ENCODE data around the gene DCDC1.

The DCDC1 gene

DNA sequence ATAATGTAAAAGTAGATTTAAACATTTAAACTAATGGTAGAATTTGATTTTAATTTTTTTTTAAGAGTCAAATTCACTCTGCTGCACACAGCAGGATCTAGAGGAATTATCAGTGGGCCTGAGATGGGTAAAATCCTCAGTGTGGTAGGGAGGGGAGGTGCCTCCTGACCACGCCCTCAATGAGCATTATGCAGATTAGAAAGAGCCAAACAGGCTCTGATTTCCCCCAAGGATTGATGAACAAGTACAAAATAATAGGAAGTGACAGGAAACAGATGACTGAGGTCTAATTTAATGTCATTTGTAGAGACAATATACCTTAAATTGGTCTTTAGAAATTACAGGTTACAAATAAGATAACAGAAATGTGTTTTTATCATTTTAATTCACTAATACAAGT is 155.2 kb downstream of the DCDC1 start:
- Histone ChIP-seq H3K9me3 (ENCODE audit: insufficient read depth, low read depth, low read length) (no peaks in the 10 kb centered on the region), H3K27ac (ENCODE audit: low read length) (no peak overlapping the region), H3K36me3 (ENCODE audit: insufficient read depth, low read depth, low read length) (no peaks in the 10 kb centered on the region), H3K27me3 (ENCODE audit: insufficient read depth, low read length) (no peaks in the 10 kb centered on the region), H3K9ac (ENCODE audit: low read depth, low read length) (no peak overlapping the region), H3K4me3 (ENCODE audit: low read length) (no peak overlapping the region), H3K4me1 (ENCODE audit: insufficient read depth, low read length) (peaks cover 4% of the 10 kb centered on the region; the same call in 1 of the 2 replicates)

DNA sequence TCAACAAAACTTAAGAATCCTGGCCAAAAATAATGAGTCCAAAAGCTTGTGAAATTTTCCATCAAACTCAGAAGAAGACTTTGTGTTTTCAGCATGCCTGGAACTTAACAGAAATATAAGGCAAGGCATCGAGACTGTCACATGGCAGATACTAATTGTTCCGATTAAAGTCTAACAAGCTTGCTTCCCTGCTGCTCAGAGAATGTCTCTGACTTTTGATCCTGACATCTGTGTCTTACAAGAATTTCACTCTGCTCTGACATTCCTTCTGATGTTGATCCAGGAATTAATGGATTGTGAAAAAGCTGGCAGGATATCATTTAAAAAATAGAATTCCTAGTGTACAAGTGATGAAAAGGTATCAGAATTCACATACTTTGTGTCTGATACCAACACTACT is 170.2 kb downstream of the DCDC1 start:
- Histone ChIP-seq H3K27me3 (ENCODE audit: insufficient read depth, low read length) (no peaks in the 10 kb centered on the region), H3K36me3 (ENCODE audit: insufficient read depth, low read depth, low read length) (no peaks in the 10 kb centered on the region), H3K4me3 (ENCODE audit: low read length) (no peak overlapping the region), H3K4me1 (ENCODE audit: insufficient read depth, low read length) (no peaks in the 10 kb centered on the region), H3K9me3 (ENCODE audit: insufficient read depth, low read depth, low read length) (no peaks in the 10 kb centered on the region), H3K27ac (ENCODE audit: low read length) (no peak overlapping the region), H3K9ac (ENCODE audit: low read depth, low read length) (no peak overlapping the region)

DNA sequence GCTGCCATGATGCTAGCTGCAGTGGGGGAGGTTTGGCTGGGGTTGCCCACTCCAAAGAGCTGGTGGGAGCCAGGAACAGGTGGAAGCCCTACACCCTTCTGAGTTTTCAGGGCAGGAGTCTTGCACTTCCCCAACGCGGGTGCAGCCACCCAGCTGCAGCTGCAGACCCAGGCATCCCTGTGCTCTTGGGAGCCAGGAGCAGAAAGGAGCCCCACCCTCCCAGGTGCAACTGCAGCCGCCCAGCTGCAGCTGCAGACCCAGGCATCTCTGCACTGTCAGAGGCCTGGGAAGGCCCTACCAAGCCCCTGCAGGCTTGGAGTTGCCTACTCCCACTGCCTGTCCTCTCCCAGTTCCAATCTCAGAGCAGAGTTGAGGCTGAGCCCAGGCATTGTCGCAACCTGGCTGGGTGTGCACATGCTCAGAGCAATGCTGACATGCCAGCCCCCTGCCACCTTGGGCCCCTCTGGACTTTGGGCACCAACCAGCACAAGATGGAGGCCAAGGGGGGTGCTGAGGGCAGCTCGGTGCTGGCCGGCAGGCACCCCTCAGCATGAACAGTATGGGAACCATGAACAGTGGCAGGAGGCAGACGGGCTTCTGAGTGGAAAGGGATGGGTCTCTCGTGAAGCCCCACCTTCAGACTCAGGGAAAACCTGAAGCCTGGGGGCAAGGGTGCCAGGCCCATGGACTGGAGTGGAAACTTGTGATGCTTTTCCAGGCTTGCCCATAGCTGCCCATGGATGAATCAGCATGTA is 195.4 kb downstream of the DCDC1 start:
- H3K9ac ChIP-seq (ENCODE audit: low read depth, low read length), result no peak overlapping the region
- H3K27ac ChIP-seq (ENCODE audit: low read length), result no peak overlapping the region
- no peak overlapping the region for H3K4me3 ChIP-seq (ENCODE audit: low read length)
- no peaks in the 10 kb centered on the region for H3K4me1 ChIP-seq (ENCODE audit: insufficient read depth, low read length)
- H3K9me3 ChIP-seq (ENCODE audit: insufficient read depth, low read depth, low read length), result peaks cover 26% of the 10 kb centered on the region
- H3K36me3 ChIP-seq (ENCODE audit: insufficient read depth, low read depth, low read length), result no peaks in the 10 kb centered on the region
- no peaks in the 10 kb centered on the region for H3K27me3 ChIP-seq (ENCODE audit: insufficient read depth, low read length)

DNA sequence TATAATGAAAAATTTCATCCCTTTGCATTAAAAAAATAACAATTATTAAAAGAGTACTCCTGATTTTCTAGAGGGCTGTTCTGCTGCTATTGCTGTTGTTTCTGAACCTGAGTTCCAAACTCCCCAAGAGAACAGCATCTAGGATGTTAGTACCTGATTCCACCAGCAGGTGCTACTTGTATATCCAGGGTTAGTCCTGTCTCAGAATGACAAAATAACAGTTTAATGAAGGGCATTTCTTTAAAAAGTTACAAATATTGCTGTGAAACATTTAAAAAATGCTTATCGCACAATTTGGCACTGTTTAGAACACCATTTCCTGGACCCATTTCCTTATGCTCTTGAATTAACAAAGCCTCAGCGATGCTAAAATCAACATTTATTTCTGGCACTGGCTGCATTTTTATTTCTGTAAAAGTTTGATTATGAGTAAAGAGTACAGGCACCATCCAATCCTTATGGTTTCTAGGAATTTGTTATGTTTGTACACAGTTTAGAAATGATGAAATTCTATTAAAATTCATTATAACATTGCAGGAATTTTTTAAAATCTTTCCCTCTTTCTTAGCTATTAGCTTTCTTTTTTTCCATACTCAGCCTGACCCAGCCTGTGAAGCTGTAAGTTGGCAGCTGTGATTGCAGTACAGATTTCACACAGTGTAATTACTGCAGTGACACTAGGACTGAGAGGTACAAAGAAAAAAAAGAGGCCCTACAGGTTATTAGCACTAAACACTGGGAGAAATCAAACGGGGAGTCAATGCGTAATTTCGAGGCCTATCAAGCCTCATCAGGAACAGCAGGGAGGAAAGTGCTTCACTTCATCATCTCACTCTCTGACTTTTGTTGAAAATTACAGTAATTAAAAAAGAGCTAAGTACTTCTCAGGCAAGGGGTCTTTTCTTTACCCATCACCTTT is 208.8 kb downstream of the DCDC1 start:
- Histone ChIP-seq H3K4me1 (ENCODE audit: insufficient read depth, low read length) (no peaks in the 10 kb centered on the region), H3K36me3 (ENCODE audit: insufficient read depth, low read depth, low read length) (no peaks in the 10 kb centered on the region), H3K27me3 (ENCODE audit: insufficient read depth, low read length) (no peaks in the 10 kb centered on the region), H3K27ac (ENCODE audit: low read length) (no peak overlapping the region), H3K9me3 (ENCODE audit: insufficient read depth, low read depth, low read length) (no peaks in the 10 kb centered on the region), H3K4me3 (ENCODE audit: low read length) (no peak overlapping the region), H3K9ac (ENCODE audit: low read depth, low read length) (no peak overlapping the region)

DNA sequence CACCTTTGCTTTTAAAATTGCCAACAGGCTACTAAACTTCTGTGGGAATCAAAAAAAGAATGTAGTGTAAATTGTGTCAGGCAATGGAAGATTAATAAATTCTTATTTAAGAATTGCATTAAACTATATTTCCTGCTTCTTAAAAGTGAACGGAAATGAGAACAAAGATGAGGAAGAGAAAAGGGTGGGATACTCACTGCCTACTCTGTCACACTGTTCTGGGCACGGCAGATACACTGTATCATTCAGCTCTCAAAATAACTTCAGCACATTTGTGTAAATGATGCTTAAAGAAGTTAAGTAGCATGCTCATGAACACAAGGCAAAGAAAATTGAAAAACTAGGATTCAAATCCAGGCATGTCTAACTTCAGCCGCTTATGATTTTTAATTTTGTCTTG is 218.7 kb downstream of the DCDC1 start:
- Histone ChIP-seq H3K9me3 (ENCODE audit: insufficient read depth, low read depth, low read length) (no peaks in the 10 kb centered on the region), H3K4me1 (ENCODE audit: insufficient read depth, low read length) (no peaks in the 10 kb centered on the region), H3K36me3 (ENCODE audit: insufficient read depth, low read depth, low read length) (no peaks in the 10 kb centered on the region), H3K9ac (ENCODE audit: low read depth, low read length) (no peak overlapping the region), H3K4me3 (ENCODE audit: low read length) (no peak overlapping the region), H3K27me3 (ENCODE audit: insufficient read depth, low read length) (no peaks in the 10 kb centered on the region), H3K27ac (ENCODE audit: low read length) (no peak overlapping the region)

DNA sequence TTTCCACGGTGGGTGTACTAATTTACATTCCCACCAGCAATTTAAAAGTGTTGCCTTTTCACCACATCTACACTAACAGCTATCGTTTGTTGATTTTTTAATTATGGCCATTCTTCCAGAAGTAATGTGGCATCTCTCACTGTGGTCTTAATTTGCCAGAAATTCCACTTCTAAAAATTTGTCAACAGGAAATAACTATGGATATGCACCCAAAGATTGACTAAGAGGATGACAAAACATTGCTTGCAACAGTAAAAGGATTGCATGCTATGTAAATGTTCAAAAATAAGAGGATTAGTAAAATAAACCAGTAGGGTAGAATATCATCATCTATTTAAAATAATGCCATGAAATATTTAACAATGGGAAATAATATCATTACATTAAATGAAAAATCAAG is 219.5 kb downstream of the DCDC1 start:
- H3K9me3 ChIP-seq (ENCODE audit: insufficient read depth, low read depth, low read length), result no peaks in the 10 kb centered on the region
- no peak overlapping the region for H3K4me3 ChIP-seq (ENCODE audit: low read length)
- H3K27ac ChIP-seq (ENCODE audit: low read length), result no peak overlapping the region
- no peaks in the 10 kb centered on the region for H3K27me3 ChIP-seq (ENCODE audit: insufficient read depth, low read length)
- no peaks in the 10 kb centered on the region for H3K36me3 ChIP-seq (ENCODE audit: insufficient read depth, low read depth, low read length)
- H3K9ac ChIP-seq (ENCODE audit: low read depth, low read length), result no peak overlapping the region
- no peaks in the 10 kb centered on the region for H3K4me1 ChIP-seq (ENCODE audit: insufficient read depth, low read length)

DNA sequence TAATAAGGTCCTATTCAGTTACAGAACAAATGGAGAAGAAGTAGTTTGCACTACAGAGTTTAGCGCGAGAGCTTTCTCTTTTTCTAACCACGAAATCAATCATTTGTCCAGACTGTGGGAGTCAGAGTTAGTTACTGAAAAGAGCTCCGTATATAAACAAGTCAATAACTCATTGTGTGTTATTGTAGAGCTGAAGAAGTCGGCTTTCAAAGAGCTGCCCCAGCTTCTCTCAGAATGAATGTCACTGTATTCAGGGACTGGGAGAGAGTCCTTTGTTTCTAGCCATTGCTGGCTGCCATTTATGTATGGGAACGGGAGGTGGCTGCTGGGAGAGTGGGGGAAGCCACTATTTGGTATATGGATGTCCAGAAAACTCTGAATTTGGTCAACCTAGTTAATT is 227.8 kb downstream of the DCDC1 start:
- Histone ChIP-seq H3K9ac (ENCODE audit: low read depth, low read length) (no peak overlapping the region), H3K36me3 (ENCODE audit: insufficient read depth, low read depth, low read length) (no peaks in the 10 kb centered on the region), H3K27me3 (ENCODE audit: insufficient read depth, low read length) (no peaks in the 10 kb centered on the region), H3K9me3 (ENCODE audit: insufficient read depth, low read depth, low read length) (no peaks in the 10 kb centered on the region), H3K27ac (ENCODE audit: low read length) (no peak overlapping the region), H3K4me3 (ENCODE audit: low read length) (no peak overlapping the region), H3K4me1 (ENCODE audit: insufficient read depth, low read length) (peaks cover 23% of the 10 kb centered on the region; the same call in 1 of the 2 replicates)

DNA sequence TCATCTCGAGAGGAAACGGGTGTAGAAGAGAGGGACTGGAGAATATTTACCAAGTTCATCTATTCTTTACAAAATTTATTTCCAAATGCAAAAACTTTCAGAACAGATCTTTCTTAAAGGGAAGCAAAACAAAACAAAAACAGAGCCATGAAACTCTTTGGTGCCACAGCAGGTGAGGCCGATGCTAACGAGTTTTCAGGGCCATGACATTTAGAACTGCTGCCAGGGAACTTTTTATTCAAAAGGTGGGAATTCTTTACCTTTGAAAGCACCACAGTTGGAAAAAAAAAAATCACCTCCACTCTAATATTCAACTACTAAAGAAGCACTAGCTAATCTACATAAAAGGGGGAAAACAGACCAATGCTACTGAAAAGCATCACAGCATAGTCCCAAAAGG is 230.1 kb downstream of the DCDC1 start:
- H3K9ac ChIP-seq (ENCODE audit: low read depth, low read length), result no peak overlapping the region; the same call in 1 of the 2 replicates
- H3K4me3 ChIP-seq (ENCODE audit: low read length), result peak overlapping the region; percentile 16; the same call in 1 of the 2 replicates
- no peaks in the 10 kb centered on the region for H3K36me3 ChIP-seq (ENCODE audit: insufficient read depth, low read depth, low read length)
- no peaks in the 10 kb centered on the region for H3K27me3 ChIP-seq (ENCODE audit: insufficient read depth, low read length)
- H3K4me1 ChIP-seq (ENCODE audit: insufficient read depth, low read length), result peaks cover 23% of the 10 kb centered on the region; the same call in 1 of the 2 replicates
- peak overlapping the region; percentile 25 for H3K27ac ChIP-seq (ENCODE audit: low read length)
- H3K9me3 ChIP-seq (ENCODE audit: insufficient read depth, low read depth, low read length), result no peaks in the 10 kb centered on the region

DNA sequence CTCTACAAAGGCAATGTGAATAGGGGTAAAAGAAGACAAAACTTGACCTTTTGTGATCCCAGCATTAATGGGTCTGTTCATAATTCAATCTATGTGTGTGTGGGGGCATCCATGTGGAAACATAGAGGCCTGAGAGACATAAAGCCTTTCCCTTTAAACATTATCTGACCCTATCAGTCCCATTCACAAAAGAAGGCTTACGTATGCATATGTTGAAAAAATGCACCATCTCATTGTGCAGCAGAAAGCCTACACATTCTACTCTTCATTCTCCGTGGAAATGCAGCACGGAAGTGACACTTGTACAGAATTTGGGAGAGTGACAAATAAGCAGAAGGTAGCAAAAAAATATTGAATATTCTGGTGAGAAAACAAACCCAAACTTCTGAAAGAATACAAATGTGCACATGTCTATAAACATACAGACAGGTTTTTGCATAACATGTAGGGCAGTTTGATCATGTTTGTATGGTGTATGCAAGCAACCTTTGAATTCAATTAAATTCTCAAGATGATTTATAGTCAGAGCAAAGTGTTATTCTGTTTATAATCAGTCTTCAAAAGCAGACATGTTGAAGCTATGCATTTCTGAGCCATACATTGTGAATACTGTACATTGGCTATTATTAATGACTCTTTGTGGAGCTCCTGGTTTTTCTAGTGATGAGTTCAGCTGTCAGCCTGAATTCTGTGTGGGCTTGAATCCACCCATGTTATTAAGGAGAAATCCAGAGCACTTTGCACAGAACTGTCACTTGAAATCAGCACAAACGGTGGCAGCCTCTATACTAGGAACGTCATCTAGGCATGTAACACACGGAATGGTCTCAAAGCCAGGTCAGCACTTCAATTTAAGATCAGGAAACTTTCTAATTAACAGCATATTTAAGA is 236.8 kb downstream of the DCDC1 start:
- Histone ChIP-seq H3K4me3 (ENCODE audit: low read length) (no peak overlapping the region), H3K27ac (ENCODE audit: low read length) (no peak overlapping the region), H3K4me1 (ENCODE audit: insufficient read depth, low read length) (no peaks in the 10 kb centered on the region), H3K36me3 (ENCODE audit: insufficient read depth, low read depth, low read length) (no peaks in the 10 kb centered on the region), H3K9me3 (ENCODE audit: insufficient read depth, low read depth, low read length) (no peaks in the 10 kb centered on the region), H3K27me3 (ENCODE audit: insufficient read depth, low read length) (no peaks in the 10 kb centered on the region), H3K9ac (ENCODE audit: low read depth, low read length) (no peak overlapping the region)

DNA sequence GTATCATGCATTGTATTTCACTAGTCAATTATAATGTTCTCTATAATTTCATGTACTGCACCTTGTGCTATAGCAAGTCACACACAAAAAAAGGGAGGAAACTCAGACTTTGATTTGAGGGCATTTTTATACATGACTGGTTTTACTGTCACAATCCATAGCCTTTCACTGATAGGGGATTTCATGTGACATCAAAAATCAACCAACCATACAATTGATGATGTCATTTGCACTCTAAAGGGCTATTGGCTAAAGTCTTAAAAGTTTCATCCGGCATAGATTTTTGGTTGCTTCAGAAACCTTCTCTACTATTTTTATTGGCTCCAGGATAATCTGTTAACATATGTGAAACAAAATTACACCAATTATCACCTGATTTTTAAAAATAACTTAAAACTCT is 237.8 kb downstream of the DCDC1 start:
- no peaks in the 10 kb centered on the region for H3K27me3 ChIP-seq (ENCODE audit: insufficient read depth, low read length)
- H3K4me1 ChIP-seq (ENCODE audit: insufficient read depth, low read length), result no peaks in the 10 kb centered on the region
- H3K36me3 ChIP-seq (ENCODE audit: insufficient read depth, low read depth, low read length), result no peaks in the 10 kb centered on the region
- H3K9me3 ChIP-seq (ENCODE audit: insufficient read depth, low read depth, low read length), result no peaks in the 10 kb centered on the region
- no peak overlapping the region for H3K4me3 ChIP-seq (ENCODE audit: low read length)
- no peak overlapping the region for H3K9ac ChIP-seq (ENCODE audit: low read depth, low read length)
- no peak overlapping the region for H3K27ac ChIP-seq (ENCODE audit: low read length)

DNA sequence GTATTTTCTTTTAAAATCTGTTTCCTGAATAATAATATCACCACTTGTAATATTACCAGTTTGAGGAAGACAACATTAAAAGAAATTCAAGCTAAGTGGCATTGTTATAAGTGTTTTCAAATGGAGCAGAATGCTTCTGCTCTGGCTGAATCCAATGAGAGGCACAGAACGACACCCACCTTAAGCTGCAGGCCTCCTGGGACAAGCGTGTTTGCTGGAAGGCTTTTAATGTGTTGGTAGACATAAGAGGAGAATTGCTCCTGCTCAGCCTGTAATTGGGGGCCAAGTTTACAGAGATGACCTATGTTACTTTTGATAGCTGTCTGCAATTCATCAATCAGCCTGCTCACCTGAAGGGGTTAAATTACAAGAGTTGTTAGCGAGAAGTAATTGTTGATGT is 242.2 kb downstream of the DCDC1 start:
- no peak overlapping the region for H3K9ac ChIP-seq (ENCODE audit: low read depth, low read length)

More for the DNA sequence above, 242.2 kb downstream of the DCDC1 start:
- Histone ChIP-seq H3K4me1 (ENCODE audit: insufficient read depth, low read length) (no peaks in the 10 kb centered on the region), H3K4me3 (ENCODE audit: low read length) (no peak overlapping the region), H3K9me3 (ENCODE audit: insufficient read depth, low read depth, low read length) (peaks cover 10% of the 10 kb centered on the region), H3K27me3 (ENCODE audit: insufficient read depth, low read length) (no peaks in the 10 kb centered on the region), H3K27ac (ENCODE audit: low read length) (no peak overlapping the region), H3K36me3 (ENCODE audit: insufficient read depth, low read depth, low read length) (no peaks in the 10 kb centered on the region)

Data from iPS-20b (cell line).